HG02973 (cell line): ENCODE data around the gene SLC27A2.
"Not testable (repeated sequence)": the region's sequence is repeated elsewhere in the genome, so short reads cannot be mapped to it uniquely, and the experiment has no call there.

Experiments used
- ATAC-seq: cut with Tn5 transposase; IDR thresholded peaks from one replicate; pipeline ENCODE4 v1.9.1; 2021; ENCODE audit warnings: moderate library complexity; ENCODE audit not compliant: unreplicated experiment

Gene SLC27A2

DNA sequence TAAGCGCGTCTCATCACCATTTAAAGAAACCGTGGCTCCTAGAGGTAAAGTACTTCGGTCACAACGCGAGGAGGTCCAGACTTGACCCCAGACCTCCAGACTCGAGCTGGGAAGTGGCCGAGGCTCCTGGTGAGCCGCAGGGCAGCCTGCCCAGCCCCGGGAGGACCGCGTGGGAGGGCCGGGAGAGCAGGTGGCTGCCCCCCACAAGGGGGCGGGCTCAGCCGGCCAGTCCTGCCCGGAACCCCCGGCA, at the start of gene SLC27A2:
Gene SLC27A2 (plus strand): TSS at position 228 of the 250 bp plus-strand sequence. CDS start 232 bp downstream, outside the sequence.
- ATAC-seq = peak; percentile 46

DNA sequence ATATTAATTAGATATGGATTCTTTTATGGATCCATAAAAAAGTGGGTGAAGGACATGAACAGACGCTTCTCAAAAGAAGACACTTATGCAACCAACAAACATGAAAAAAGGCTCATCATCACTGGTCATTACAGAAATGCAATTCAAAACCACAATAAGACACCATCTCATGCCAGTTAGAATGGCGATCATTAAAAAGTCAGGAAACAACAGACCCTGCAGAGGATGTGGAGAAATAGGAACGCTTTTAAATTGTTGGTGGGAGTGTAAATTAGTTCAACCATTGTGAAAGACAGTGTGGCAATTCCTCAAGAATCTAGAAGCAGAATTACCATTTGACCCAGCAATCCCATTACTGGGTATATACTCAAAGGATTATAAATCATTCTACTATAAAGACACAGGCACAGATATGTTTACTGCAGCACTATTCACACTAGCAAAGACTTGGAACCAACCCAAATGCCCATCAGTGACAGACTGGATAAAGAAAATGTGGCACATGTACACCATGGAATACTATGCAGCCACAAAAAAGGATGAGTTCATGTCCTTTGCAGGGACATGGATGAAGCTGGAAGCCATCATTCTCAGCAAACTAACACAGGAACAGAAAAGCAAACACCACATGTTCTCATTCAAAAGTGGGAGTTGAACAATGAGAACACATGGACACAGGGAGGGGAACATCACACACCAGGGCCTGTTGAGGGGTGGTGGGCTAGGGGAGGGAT, 49.6 kb upstream of the SLC27A2 start:
- ATAC-seq = not testable (repeated sequence)

GRCh38 chr15:50134524-50135024, 47.4 kb upstream of the SLC27A2 start:
- peak; percentile 78 for ATAC-seq

DNA sequence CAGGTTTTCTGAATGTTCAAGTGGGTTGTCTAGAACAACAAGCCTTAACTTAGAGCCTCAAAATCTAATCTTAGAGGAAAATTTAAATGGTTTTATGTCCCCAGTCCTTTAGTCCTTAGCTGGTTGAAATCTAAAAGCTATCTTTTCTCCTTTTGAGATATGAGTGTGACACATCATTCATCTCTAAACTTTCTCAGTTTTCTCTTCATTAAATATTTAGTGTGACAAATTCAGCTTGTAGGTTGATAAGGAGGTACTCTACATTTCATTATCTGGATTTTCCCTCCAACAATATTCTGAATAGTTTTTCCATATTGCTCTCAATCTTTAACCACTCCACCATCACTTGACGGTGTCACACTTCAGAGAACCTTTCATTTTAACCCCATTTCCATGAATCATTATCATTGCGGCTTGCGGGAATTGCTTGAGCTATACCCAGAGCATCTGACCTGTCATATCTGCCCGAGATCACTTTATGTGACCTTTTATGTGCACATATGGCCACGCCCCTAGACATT, 46.9 kb upstream of the SLC27A2 start:
- ATAC-seq = peak; percentile 73

- no peak for ATAC-seq
These were observed 44.6 kb upstream of the SLC27A2 start for GRCh38 chr15:50137330-50137761.

GRCh38 chr15:50137893-50138292, 44.1 kb upstream of the SLC27A2 start:
- ATAC-seq = no peak

- no peak for ATAC-seq
These were observed 43.6 kb upstream of the SLC27A2 start for GRCh38 chr15:50138391-50138790.

DNA sequence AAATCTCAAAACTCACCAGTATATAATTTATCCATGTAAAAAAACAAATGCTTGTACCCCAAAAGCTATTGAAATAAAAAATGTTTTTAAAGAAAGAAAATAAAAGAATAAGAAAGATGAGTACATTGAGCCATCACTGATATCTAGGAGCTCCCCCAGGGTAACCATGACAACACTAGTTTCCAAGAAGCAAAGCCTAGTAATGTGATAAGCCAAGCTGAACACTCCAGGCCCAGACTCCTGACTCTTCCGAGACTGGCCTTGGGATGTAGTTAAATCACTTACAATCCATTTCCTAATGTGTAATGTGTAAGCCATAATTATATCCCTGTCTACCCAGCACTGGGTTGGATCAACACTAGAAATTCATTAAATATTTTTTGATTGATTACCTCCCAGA, 41.9 kb upstream of the SLC27A2 start:
- no peak for ATAC-seq

DNA sequence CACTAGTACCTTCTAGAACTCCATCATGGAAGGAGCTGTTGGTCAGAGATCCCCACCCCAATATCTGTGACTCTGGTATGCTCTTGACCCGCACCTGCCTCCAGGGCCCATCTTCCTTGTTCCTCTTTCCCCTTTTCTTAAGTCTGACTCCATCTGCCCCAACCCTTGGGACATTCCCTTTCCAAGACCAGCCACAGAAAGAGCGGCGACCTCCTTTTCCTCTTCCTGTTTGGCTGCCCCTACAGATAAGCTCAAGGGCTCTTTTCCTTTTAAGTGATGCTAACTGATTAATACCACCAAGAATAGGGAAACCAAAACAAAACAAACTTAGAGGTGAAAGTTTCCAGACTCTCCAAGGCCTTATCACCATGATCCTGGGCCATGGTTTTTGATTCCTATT, 41.0 kb upstream of the SLC27A2 start:
- no peak for ATAC-seq

- no peak for ATAC-seq
These were observed 40.1 kb upstream of the SLC27A2 start for GRCh38 chr15:50141856-50142255.

DNA sequence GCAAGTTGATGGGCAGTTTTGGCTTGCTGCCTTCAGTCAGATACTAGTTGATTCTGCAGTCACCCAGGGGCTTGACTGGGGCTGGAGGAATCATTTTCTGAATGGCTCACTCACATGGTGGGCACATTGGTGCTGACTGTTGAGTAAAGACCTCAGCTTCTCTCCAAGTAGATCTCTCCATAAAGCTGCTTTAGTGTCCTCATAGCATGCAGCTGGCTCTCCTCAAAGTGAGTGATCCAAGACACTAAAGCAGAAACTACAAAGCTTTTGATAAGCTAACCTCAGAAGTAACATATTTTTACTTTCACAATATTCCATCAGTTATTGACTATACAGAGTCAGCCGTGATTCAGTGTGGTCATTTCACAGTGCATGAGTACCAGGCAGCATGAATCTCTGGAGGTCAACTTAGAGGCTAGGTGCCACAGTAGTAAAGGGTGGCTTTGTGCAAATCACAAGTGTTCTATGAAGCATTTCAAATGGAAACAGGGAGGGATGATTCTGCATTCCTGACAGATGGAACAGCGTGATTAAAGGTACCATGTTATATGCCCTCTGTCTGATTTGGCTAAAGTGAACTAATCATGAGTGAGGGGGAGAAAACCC, 38.6 kb upstream of the SLC27A2 start:
- no peak for ATAC-seq

- ATAC-seq = no peak
These were observed 37.5 kb upstream of the SLC27A2 start for GRCh38 chr15:50144341-50145120.

DNA sequence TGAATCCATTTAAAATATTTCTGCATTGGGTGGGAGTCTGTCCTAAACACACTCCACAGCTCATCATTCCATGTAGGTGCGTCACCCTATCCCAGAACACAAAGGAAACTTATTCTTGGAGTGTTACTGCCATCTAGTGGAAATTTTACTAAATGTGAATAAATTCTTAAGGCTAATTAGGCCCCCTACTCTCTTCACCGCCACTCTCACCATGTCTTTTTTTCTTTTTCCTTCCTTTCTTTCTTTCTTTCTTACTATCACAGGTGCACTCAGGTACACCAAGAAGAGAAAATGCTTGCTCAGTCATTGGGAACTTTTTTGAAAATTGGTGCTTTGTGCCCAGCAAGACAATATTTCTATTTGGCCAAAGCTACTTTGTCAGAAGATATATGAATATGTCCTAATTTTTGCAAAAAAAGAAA, 36.5 kb upstream of the SLC27A2 start:
- ATAC-seq = no peak

GRCh38 chr15:50146632-50147031, 35.4 kb upstream of the SLC27A2 start:
- no peak for ATAC-seq

DNA sequence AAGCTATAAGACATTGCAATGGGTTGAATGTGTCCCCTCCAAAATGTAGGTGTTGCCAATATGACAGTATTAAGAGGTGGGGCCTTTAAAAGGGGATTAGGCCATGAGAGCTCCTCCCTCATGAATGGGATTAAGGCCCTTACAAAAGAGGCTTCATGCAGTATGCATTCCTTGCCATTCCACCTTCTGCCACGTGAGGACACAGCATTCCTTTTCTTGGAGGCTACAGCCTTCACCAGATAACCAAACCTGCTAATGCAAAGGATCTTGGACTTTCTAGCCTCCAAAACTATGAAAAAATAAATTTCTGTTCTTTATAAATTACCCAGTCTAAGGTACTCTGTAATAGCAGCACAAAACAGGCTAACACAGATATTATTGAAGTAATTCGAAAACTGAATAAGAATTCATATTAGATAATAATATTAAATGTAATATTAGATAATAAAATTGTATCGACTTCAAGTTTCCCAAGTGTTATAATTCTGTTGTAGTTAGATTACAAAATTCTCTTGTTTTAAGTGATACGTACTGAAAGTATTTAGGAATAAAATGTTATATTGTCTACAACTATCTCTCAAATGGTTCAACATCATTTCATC, 33.5 kb upstream of the SLC27A2 start:
- ATAC-seq = no peak

DNA sequence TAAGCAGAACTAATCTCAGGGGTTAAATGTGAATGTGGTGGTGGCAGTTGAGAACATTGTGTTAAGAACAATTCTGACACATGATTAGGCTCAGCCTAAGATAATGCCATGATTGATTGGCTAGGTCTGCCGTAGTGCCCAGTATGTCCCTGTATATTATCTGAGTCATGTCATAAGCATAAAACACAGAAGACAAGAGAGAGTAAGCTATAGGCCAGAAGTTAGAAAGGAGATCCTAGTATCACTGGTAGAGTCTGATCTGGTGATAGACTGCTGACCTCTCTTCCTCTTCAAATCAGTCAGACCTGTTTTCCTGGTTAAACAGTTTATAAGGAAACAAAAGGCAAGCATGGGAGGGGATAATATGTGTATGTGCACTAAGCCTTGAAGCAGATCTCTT, 32.9 kb upstream of the SLC27A2 start:
- no peak for ATAC-seq

GRCh38 chr15:50150349-50150748, 31.6 kb upstream of the SLC27A2 start:
- no peak for ATAC-seq

DNA sequence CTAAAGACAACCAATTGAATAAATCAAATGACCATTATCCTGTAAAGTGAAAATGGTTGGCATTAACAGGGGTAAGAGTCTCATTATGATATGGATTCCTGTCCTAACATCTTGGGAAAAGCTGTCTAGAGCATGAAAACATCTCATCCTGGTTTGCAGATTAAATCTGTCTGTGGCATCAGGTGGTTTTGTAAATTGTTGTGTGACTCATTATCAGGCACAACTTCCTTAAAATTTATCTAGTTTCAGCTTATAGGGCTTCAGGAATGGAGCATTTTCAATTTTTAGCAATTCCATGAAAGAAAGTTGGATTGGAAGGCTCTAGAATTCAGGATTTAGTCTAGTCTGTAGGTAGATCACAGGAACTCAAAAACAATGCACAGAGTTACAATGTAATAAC, 31.1 kb upstream of the SLC27A2 start:
- ATAC-seq = no peak

GRCh38 chr15:50151476-50151875, 30.5 kb upstream of the SLC27A2 start:
- no peak for ATAC-seq

DNA sequence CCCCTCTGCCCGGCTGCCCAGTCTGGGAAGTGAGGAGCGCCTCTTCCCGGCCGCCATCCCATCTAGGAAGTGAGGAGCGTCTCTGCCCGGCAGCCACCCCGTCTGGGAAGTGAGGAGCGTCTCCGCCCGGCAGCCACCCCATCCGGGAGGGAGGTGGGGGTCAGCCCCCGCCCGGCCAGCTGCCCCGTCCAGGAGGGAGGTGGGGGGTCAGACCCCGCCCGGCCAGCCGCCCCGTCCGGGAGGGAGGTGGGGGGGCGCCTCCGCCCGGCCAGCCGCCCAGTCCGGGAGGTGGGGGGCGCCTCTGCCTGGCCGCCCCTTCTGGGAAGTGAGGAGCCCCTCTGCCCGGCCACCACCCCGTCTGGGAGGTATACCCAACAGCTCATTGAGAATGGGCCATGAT, 23.8 kb upstream of the SLC27A2 start:
- not testable (repeated sequence) for ATAC-seq
